ENCODE measurements around the gene ZNF648.

The ZNF648 gene

DNA sequence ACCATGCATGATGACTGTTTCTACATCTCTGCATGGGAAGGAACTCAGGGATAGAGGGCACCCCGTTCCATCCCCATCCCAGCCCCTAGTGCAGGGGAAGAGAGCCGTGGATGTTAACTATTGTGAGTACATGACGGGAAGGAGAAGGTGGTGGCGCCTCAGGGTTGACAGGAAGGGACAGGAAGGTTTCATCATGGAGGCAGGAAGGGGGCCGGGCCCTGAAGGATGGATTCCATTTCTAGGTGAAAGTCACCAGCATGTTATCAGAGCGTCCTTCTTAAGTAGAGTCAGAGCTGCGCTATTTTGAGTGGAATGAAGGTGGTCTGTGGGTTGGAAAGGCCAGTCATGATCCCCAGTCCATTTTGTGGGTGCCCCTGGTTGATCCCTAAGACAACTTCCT, 25.1 kb upstream of the ZNF648 start:
- DNase-seq (ENCODE audit: low read depth): no peak
- TF ChIP-seq, protein P1, sequence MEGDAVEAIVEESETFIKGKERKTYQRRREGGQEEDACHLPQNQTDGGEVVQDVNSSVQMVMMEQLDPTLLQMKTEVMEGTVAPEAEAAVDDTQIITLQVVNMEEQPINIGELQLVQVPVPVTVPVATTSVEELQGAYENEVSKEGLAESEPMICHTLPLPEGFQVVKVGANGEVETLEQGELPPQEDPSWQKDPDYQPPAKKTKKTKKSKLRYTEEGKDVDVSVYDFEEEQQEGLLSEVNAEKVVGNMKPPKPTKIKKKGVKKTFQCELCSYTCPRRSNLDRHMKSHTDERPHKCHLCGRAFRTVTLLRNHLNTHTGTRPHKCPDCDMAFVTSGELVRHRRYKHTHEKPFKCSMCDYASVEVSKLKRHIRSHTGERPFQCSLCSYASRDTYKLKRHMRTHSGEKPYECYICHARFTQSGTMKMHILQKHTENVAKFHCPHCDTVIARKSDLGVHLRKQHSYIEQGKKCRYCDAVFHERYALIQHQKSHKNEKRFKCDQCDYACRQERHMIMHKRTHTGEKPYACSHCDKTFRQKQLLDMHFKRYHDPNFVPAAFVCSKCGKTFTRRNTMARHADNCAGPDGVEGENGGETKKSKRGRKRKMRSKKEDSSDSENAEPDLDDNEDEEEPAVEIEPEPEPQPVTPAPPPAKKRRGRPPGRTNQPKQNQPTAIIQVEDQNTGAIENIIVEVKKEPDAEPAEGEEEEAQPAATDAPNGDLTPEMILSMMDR (IDR thresholded peaks at IDR 0.05; ENCODE audit: insufficient read depth, low read depth, low read length, missing control alignments): no peak
- H3K4me3 ChIP-seq (ENCODE audit: low read depth, low read length): no peak overlapping the region

DNA sequence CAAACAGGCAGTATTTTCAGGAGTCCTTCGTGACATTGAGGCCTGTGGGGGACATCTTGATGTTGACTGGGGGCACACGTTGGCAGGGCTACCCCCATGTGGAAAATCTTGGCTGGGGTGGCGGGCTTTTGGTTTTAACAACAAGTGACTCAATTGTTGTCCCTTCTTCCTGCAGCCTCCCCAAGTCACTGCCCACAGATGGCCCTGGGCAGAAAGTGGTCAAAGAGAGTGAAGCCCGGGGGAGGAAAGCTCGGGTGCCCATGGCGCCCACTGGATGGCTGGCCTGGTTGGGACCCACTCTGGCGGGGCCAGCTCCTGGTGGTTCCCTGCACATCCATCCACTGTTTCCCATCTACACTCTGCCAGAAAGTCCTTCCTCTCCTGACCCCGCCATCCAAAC, 24.6 kb upstream of the ZNF648 start:
- TF ChIP-seq, protein P1 (IDR thresholded peaks at IDR 0.05; ENCODE audit: insufficient read depth, low read depth, low read length, missing control alignments): no peak
- DNase-seq (ENCODE audit: low read depth): no peak
- no peak overlapping the region for H3K4me3 ChIP-seq (ENCODE audit: low read depth, low read length)

DNA sequence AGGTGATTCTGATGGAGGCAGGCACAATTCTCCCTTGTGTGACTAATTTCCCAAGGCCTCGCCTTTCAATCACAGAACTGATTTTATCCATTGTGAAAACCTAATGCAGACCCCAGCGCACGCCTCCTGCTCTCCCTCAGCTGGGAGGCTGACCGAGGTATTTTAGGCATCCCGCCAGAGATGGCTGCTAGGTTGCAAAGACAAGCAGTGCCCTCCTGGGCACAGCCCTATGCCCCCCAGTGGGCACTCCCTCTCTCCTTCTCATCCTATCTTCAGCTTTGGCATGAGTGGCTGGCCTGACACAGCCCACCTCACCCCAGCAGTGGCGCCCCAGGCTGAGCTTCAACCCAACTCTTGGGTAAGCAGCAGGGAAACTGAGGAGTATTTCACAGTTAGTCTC, 24.2 kb upstream of the ZNF648 start:
- TF ChIP-seq, protein P1 (IDR thresholded peaks at IDR 0.05; ENCODE audit: insufficient read depth, low read depth, low read length, missing control alignments): no peak
- no peak overlapping the region for H3K4me3 ChIP-seq (ENCODE audit: low read depth, low read length)
- DNase-seq (ENCODE audit: low read depth): no peak

DNA sequence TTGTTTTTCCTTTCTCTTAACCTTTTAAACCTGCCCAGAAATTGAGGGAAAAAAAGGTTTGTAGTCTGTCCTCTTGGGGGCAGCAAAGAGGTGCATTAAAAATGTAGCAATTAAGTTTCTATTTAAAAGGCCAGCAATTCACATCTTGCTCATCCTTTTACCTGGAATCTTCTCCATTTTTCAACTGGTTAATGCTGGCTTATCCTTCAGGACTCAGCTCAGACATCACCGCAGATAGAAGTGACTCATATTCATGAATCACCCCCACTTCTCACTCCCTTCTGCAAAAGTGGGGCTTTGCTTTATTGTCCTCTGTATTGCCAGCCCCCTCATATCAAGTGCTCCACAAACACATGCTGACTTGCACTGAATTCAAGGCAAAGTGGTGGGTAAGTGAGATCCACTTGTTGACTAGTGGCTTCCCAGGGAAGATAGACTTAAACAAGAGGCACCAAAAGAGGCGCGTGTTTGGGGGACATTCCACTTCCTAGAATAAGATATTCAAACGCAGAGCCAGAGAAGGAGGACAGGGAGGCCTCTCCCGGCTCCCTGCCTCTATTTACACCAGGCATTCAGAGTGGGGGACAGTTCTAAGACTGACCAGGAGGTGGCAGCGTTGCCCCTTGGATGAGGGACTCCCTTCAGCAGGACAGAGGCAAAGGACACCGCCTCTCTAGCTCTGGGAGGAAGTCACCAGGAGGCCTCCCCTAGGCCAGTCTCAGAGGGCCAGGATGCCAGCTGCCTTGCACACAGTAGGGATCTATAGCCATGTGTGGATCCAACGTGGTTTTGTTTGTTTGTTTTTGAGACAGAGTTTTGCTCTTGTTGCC, 23.2 kb upstream of the ZNF648 start:
- TF ChIP-seq, protein P1 (IDR thresholded peaks at IDR 0.05; ENCODE audit: insufficient read depth, low read depth, low read length, missing control alignments): peak; percentile 80
- H3K4me3 ChIP-seq (ENCODE audit: low read depth, low read length): no peak overlapping the region
- DNase-seq (ENCODE audit: low read depth): peak; percentile 84

DNA sequence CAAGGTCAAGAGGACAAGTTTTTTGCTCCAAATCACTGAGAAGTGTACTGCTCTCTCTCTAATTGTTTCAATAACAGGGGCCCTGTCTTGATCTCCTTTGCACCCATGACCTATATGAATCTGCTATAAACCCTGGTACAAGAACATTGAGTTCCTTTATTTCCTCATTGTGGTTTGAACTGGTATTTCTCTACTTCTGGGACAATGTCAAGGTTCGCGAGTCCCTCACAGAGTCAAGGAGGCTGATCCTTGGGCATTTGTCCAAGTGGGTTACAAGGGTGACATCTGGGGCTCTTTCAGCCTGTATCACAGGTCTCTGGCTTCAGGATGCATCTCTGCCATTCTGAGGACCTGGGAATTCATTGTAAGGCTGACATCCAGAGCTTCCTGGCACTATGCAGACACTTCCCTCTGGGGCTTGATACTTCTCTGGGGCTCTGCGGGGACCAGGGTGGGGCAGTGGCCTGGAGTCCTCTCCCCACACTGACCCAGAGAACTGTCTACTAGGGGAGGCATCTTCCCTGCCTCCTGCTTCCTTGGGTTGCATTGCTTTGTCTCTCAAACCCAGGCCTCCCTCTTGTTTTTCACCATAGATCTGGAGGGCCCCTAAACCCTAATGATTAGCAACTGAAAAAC, 22.5 kb upstream of the ZNF648 start:
- DNase-seq (ENCODE audit: low read depth): no peak
- H3K4me3 ChIP-seq (ENCODE audit: low read depth, low read length): no peak overlapping the region
- TF ChIP-seq, protein P1 (IDR thresholded peaks at IDR 0.05; ENCODE audit: insufficient read depth, low read depth, low read length, missing control alignments): no peak

DNA sequence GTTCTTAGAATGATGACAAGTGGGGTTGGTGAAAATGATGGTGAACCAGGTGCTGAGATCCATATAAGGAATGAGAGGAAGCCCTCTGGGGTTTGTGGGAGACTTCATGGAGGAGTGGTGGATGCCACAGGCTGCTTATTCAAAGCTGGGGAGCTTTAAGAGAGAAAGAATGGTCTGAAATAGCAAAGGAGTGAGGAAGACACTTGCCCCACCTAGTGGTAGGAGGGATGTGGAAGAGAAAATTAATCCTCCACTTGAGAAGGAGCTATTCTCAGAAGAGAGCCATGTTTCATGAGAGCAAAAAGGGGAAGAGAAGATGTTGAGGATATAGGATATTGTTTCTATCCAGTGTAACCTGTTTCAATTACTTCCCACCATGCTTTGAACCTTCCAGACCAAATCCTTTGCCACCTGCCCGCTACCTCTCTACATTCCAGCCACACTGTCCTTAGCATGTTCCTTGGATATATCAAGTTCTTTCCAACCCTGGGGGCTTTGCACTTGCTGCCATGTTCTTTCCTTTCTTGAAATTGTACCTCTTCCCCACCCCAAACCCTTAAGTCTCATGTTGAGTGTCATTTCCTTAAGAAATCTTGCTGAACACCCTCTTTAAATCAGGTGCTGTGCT, 19.6 kb upstream of the ZNF648 start:
- TF ChIP-seq, protein P1 (IDR thresholded peaks at IDR 0.05; ENCODE audit: insufficient read depth, low read depth, low read length, missing control alignments): peak; percentile 72
- H3K4me3 ChIP-seq (ENCODE audit: low read depth, low read length): no peak overlapping the region
- DNase-seq (ENCODE audit: low read depth): peak; percentile 57

Measured in GM12865 (cell line).